WTC11 (cell line): ENCODE measurements around the gene NOP14.

Experiments used
- CTCF ChIP-seq: fragments of 200-600 bp; IDR thresholded peaks from 2 replicates; pipeline ENCODE4 v1.8.0; 2022; ENCODE audit warnings: antibody characterized with exemption
- ETV6 ChIP-seq: sonication (generic); formaldehyde crosslinking; IDR thresholded peaks from 2 replicates; pipeline ENCODE4 v1.8.1; 2022; ENCODE audit warnings: mild to moderate bottlenecking, missing genetic modification reagents
- ZBTB43 ChIP-seq: sonication (generic); formaldehyde crosslinking; IDR thresholded peaks from 2 replicates; pipeline ENCODE4 v1.8.1; 2023; ENCODE audit warnings: mild to moderate bottlenecking, missing genetic modification reagents
- TF ChIP-seq, protein P1 (sequence below): sonication (generic); formaldehyde crosslinking; IDR thresholded peaks from 2 replicates; pipeline ENCODE4 v1.8.1; 2022; ENCODE audit warnings: missing genetic modification reagents, borderline replicate concordance

- TF ChIP-seq ETV6 (CRISPR knock-in tag): no peak
- no peak for TF ChIP-seq ZBTB43 (CRISPR knock-in tag)
- TF ChIP-seq CTCF: no peak
- TF ChIP-seq, protein P1, sequence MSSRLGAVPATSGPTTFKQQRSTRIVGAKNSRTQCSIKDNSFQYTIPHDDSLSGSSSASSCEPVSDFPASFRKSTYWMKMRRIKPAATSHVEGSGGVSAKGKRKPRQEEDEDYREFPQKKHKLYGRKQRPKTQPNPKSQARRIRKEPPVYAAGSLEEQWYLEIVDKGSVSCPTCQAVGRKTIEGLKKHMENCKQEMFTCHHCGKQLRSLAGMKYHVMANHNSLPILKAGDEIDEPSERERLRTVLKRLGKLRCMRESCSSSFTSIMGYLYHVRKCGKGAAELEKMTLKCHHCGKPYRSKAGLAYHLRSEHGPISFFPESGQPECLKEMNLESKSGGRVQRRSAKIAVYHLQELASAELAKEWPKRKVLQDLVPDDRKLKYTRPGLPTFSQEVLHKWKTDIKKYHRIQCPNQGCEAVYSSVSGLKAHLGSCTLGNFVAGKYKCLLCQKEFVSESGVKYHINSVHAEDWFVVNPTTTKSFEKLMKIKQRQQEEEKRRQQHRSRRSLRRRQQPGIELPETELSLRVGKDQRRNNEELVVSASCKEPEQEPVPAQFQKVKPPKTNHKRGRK (CRISPR knock-in tag): no peak
Measured at GRCh38 chr4:2928242-2929176, 34.7 kb downstream of the NOP14 start.
